Activated T-cell treated with anti-CD3 and anti-CD28 coated beads, Interleukin-2, amount 50 U/mL, for 72 hours (primary cell): ENCODE measurements around the gene SLC25A25. TPM values are rescaled to one million over a fixed set of nuclear protein-coding genes. Genes with fewer than 3 reads are reported as not detected.
A peak's percentile ranks its signal among the peaks of the same experiment; 100 is the strongest.

ENCODE experiments used
- ATAC-seq, 2 donors: fragments of 150-1000 bp; cut with Tn5 transposase; replicated peaks in 1 of 2; 2 replicates each; pipeline ENCODE4 v1.10.0; 2021; ENCODE audit warnings: moderate library complexity in 2 of 2, mild to moderate bottlenecking in 1 of 2
- DNase-seq, 2 donors: peaks; one replicate each; pipeline ENCODE4 v3.0.0; 2021 to 2022; ENCODE audit warnings: mixed read lengths in 1 of 2
- H3K27ac Mint-ChIP-seq: one replicate; pipeline ENCODE4 v1.8.0; 2022; ENCODE audit warnings: mild to moderate bottlenecking, moderate library complexity, mixed read lengths
- H3K27me3 Mint-ChIP-seq: one replicate; pipeline ENCODE4 v1.8.0; 2022; ENCODE audit warnings: low read depth, mixed read lengths
- H3K36me3 Mint-ChIP-seq, 2 donors: one replicate each; pipeline ENCODE4 v1.8.0; 2022; ENCODE audit warnings: mixed read lengths in 2 of 2, mild to moderate bottlenecking in 1 of 2; ENCODE audit not compliant: insufficient read depth in 2 of 2
- H3K4me1 Mint-ChIP-seq: one replicate; pipeline ENCODE4 v1.8.0; 2022; ENCODE audit warnings: low read depth, mixed read lengths
- H3K4me3 Mint-ChIP-seq, 2 donors: one replicate each; pipeline ENCODE4 v1.8.0; 2022; ENCODE audit warnings: mild to moderate bottlenecking in 2 of 2, mixed read lengths in 2 of 2, moderate library complexity in 2 of 2
- H3K9me3 Mint-ChIP-seq, 2 donors: one replicate each; pipeline ENCODE4 v1.8.0; 2022; ENCODE audit warnings: mixed read lengths in 2 of 2
- total RNA-seq, 2 donors: library from RNA; stranded (reverse); gene quantifications; one replicate each; pipeline ENCODE4 v1.2.3, GENCODE V29; 2022

Gene SLC25A25
- total RNA-seq, 2 donors from 2014 or later = 9.7 to 11.2 TPM

GRCh38 chr9:128088253-128088945, 20.4 kb downstream of the SLC25A25 start:
- H3K4me1 Mint-ChIP-seq = peaks cover 33% of the 10 kb centered on the region
- peak in 1 of 2 donors; percentile 34 for ATAC-seq
- peaks cover 3 to 4% of the 10 kb centered on the region in 2 donors for H3K36me3 Mint-ChIP-seq

GRCh38 chr9:128089299-128089698, 21.3 kb downstream of the SLC25A25 start:
- H3K27ac Mint-ChIP-seq = no peak overlapping the region
- DNase-seq (no peak), ATAC-seq (no peak)
- peaks cover 42% of the 10 kb centered on the region for H3K4me1 Mint-ChIP-seq
- peaks cover 2 to 3% of the 10 kb centered on the region in 2 donors for H3K36me3 Mint-ChIP-seq
- H3K4me3 Mint-ChIP-seq = no peak overlapping the region
- H3K27me3 Mint-ChIP-seq = no peaks in the 10 kb centered on the region
- no peaks in the 10 kb centered on the region for H3K9me3 Mint-ChIP-seq

More at GRCh38 chr9:128088253-128088945, 20.4 kb downstream of the SLC25A25 start:
- peak overlapping the region in 1 of 2 donors; percentile 23 for H3K4me3 Mint-ChIP-seq
- H3K9me3 Mint-ChIP-seq = no peaks in the 10 kb centered on the region
- peak overlapping the region; percentile 68 for H3K27ac Mint-ChIP-seq
- no peak for DNase-seq
- H3K27me3 Mint-ChIP-seq = no peaks in the 10 kb centered on the region

- Mint-ChIP-seq H3K27ac (no peak overlapping the region), H3K27me3 (no peaks in the 10 kb centered on the region), H3K9me3 (no peaks in the 10 kb centered on the region), H3K36me3 (peaks cover 0 to 3% of the 10 kb centered on the region in 2 donors), H3K4me3 (peak overlapping the region in 1 of 2 donors; percentile 43), H3K4me1 (peaks cover 54% of the 10 kb centered on the region)
- no peak for DNase-seq
- no peak for ATAC-seq
Measured at GRCh38 chr9:128091144-128091543, 23.1 kb downstream of the SLC25A25 start.

GRCh38 chr9:128091571-128091970, 23.5 kb downstream of the SLC25A25 start:
- H3K4me1 Mint-ChIP-seq = peaks cover 57% of the 10 kb centered on the region
- no peaks in the 10 kb centered on the region for H3K27me3 Mint-ChIP-seq
- no peaks in the 10 kb centered on the region for H3K9me3 Mint-ChIP-seq
- H3K4me3 Mint-ChIP-seq = peak overlapping the region; percentile 66 to 91
- H3K36me3 Mint-ChIP-seq = peaks cover 0 to 3% of the 10 kb centered on the region in 2 donors
- no peak overlapping the region for H3K27ac Mint-ChIP-seq
- ATAC-seq (no peak), DNase-seq (no peak)

- DNase-seq (no peak), ATAC-seq (no peak)
- H3K9me3 Mint-ChIP-seq = no peaks in the 10 kb centered on the region
- H3K27me3 Mint-ChIP-seq = no peaks in the 10 kb centered on the region
- H3K36me3 Mint-ChIP-seq = peaks cover 0 to 3% of the 10 kb centered on the region in 2 donors
- peak overlapping the region; percentile 66 to 91 for H3K4me3 Mint-ChIP-seq
- peaks cover 66% of the 10 kb centered on the region for H3K4me1 Mint-ChIP-seq
- peak overlapping the region; percentile 97 for H3K27ac Mint-ChIP-seq
Measured at GRCh38 chr9:128092199-128092977, 24.4 kb downstream of the SLC25A25 start.

- Mint-ChIP-seq H3K27ac (peak overlapping the region; percentile 97), H3K4me3 (peak overlapping the region; percentile 70 to 91), H3K36me3 (no peaks in the 10 kb centered on the region), H3K27me3 (no peaks in the 10 kb centered on the region), H3K4me1 (peaks cover 72% of the 10 kb centered on the region), H3K9me3 (no peaks in the 10 kb centered on the region)
- ATAC-seq (no peak), DNase-seq (no peak)
Measured at GRCh38 chr9:128093011-128093410, 25.0 kb downstream of the SLC25A25 start.

GRCh38 chr9:128094166-128094949, 26.3 kb downstream of the SLC25A25 start:
- H3K27me3 Mint-ChIP-seq = no peaks in the 10 kb centered on the region
- ATAC-seq (peak; percentile 93 to 94), DNase-seq (peak; percentile 79 to 82)
- H3K4me3 Mint-ChIP-seq = peak overlapping the region; percentile 70 to 91
- no peaks in the 10 kb centered on the region for H3K9me3 Mint-ChIP-seq
- peak overlapping the region; percentile 97 for H3K27ac Mint-ChIP-seq
- H3K4me1 Mint-ChIP-seq = peaks cover 74% of the 10 kb centered on the region
- H3K36me3 Mint-ChIP-seq = no peaks in the 10 kb centered on the region

- ATAC-seq (no peak), DNase-seq (no peak)
- Mint-ChIP-seq H3K36me3 (no peaks in the 10 kb centered on the region), H3K4me3 (peak overlapping the region; percentile 70 to 91), H3K27ac (peak overlapping the region; percentile 97), H3K27me3 (no peaks in the 10 kb centered on the region), H3K4me1 (peaks cover 70% of the 10 kb centered on the region), H3K9me3 (no peaks in the 10 kb centered on the region)
Measured at GRCh38 chr9:128094950-128095544, 27.0 kb downstream of the SLC25A25 start.

GRCh38 chr9:128096616-128097536, 28.8 kb downstream of the SLC25A25 start:
- ATAC-seq (no peak), DNase-seq (no peak)
- Mint-ChIP-seq H3K9me3 (no peaks in the 10 kb centered on the region), H3K36me3 (peaks cover 0 to 4% of the 10 kb centered on the region in 2 donors), H3K27ac (peak overlapping the region; percentile 11), H3K4me1 (peaks cover 64% of the 10 kb centered on the region), H3K4me3 (peak overlapping the region in 1 of 2 donors; percentile 20), H3K27me3 (no peaks in the 10 kb centered on the region)

- DNase-seq (no peak), ATAC-seq (no peak)
- Mint-ChIP-seq H3K9me3 (no peaks in the 10 kb centered on the region), H3K4me3 (peak overlapping the region; percentile 66 to 69), H3K27ac (no peak overlapping the region), H3K36me3 (peaks cover 2 to 7% of the 10 kb centered on the region in 2 donors), H3K27me3 (no peaks in the 10 kb centered on the region), H3K4me1 (peaks cover 59% of the 10 kb centered on the region)
Measured at GRCh38 chr9:128097543-128098296, 29.7 kb downstream of the SLC25A25 start.
